K562 (cell line): ENCODE data around the gene CENPT. TPM values are rescaled to one million over a fixed set of nuclear protein-coding genes. Genes with fewer than 3 reads are reported as not detected.

Experiments used
- CREB1 ChIP-seq, 2 experiments: sonication (generic) in 1 of 2; formaldehyde crosslinking in 1 of 2; IDR thresholded peaks; 2 replicates each; pipeline versions ENCODE4 v1.6.1 to v1.8.0; 2012 to 2022; ENCODE audit warnings: inconsistent platforms in 1 of 2, mild to moderate bottlenecking in 1 of 2, missing genetic modification reagents in 1 of 2, moderate library complexity in 1 of 2
- DDX20 ChIP-seq: fragments of 450-650 bp; IDR thresholded peaks from 2 replicates; pipeline ENCODE4 v1.6.1; 2016; ENCODE audit warnings: missing genetic modification characterization, low read depth, mild to moderate bottlenecking, missing compliant biosample characterization, moderate library complexity
- E2F3 ChIP-seq: fragments of 250-450 bp; sonication (Bioruptor Pico); IDR thresholded peaks from 2 replicates; pipeline ENCODE4 v1.4.0; 2020; ENCODE audit warnings: mild to moderate bottlenecking
- ELF2 ChIP-seq: fragments of 250-450 bp; sonication (Bioruptor Pico); IDR thresholded peaks from 2 replicates; pipeline ENCODE4 v1.5.0; 2021; ENCODE audit warnings: mild to moderate bottlenecking
- EZH2 ChIP-seq: IDR thresholded peaks from 2 replicates; pipeline ENCODE4 v1.6.1; 2012; ENCODE audit warnings: low read depth, mild to moderate bottlenecking, inconsistent platforms, low read length, borderline replicate concordance
- HNRNPL ChIP-seq: fragments of 200-400 bp; formaldehyde crosslinking; IDR thresholded peaks from 2 replicates; pipeline ENCODE4 v1.6.1; 2017; ENCODE audit warnings: low read depth, mild to moderate bottlenecking, low read length
- ILF3 ChIP-seq: fragments of 450-650 bp; IDR thresholded peaks from 2 replicates; pipeline ENCODE4 v1.6.1; 2018; ENCODE audit warnings: antibody characterized with exemption, mild to moderate bottlenecking, moderate library complexity, borderline replicate concordance
- KAT7 ChIP-seq: sonication (generic); formaldehyde crosslinking; IDR thresholded peaks from 2 replicates; pipeline ENCODE4 v1.8.0; 2022; ENCODE audit warnings: missing genetic modification reagents, mild to moderate bottlenecking, borderline replicate concordance
- L3MBTL2 ChIP-seq: fragments of 450-650 bp; IDR thresholded peaks from 2 replicates; pipeline ENCODE4 v1.6.1; 2016; ENCODE audit warnings: mild to moderate bottlenecking, moderate library complexity
- NONO ChIP-seq, 2 experiments: fragments of 200-400 bp in 1 of 2; fragments of 450-650 bp in 1 of 2; formaldehyde crosslinking in 1 of 2; IDR thresholded peaks; 2 replicates each; pipeline ENCODE4 v1.6.1; 2017; ENCODE audit warnings: low read depth in 2 of 2, mild to moderate bottlenecking in 2 of 2, moderate library complexity in 2 of 2, low read length in 1 of 2
- PHB ChIP-seq: fragments of 250-450 bp; sonication (Bioruptor Pico); IDR thresholded peaks from 2 replicates; pipeline ENCODE4 v1.5.0; 2021
- POLR2G ChIP-seq: fragments of 200-400 bp; formaldehyde crosslinking; IDR thresholded peaks from 2 replicates; pipeline ENCODE4 v1.6.1; 2017; ENCODE audit warnings: low read depth, mild to moderate bottlenecking, antibody characterized with exemption, low read length, moderate library complexity
- XRCC5 ChIP-seq: fragments of 200-400 bp; formaldehyde crosslinking; IDR thresholded peaks from 2 replicates; pipeline ENCODE4 v1.6.1; 2017; ENCODE audit warnings: low read depth, mild to moderate bottlenecking, low read length
- ZNF280A ChIP-seq: fragments of 450-650 bp; IDR thresholded peaks from 2 replicates; pipeline ENCODE4 v1.6.1; 2018; ENCODE audit warnings: mild to moderate bottlenecking, low read depth; ENCODE audit not compliant: partially characterized antibody
- ZNF347 ChIP-seq: fragments of 450-650 bp; formaldehyde crosslinking; IDR thresholded peaks from 2 replicates; pipeline ENCODE4 v1.4.0; 2020; ENCODE audit warnings: low read depth, mild to moderate bottlenecking, moderate library complexity
- polyA plus RNA-seq, 8 experiments: library from polyadenylated mRNA; depleted of rRNA in 4 of 8; stranded (reverse) in 5 of 8; unstranded in 3 of 8; fragments of >200 nt; fragmentation: Nextera tagmentation in 2 of 8; fragmentation: Illumina TruSeq in 1 of 8; extraction: Ambion mirVana in 2 of 8; extraction: Trizol in 1 of 8; gene quantifications; 2 replicates each; pipeline versions ENCODE4 v1.2.1 to v1.2.3, GENCODE V29; 2011 to 2014; ENCODE audit warnings: inconsistent platforms in 1 of 8, missing spikeins in 1 of 8
- total RNA-seq, 7 experiments: library from RNA; depleted of rRNA in 6 of 7; stranded (reverse); fragments of >200 nt in 6 of 7; fragmentation: Illumina TruSeq in 2 of 7; extraction: Trizol in 2 of 7; gene quantifications; 2 replicates each; pipeline versions ENCODE4 v1.2.1 to v1.2.3, GENCODE V29; 2011 to 2021; ENCODE audit warnings: low replicate concordance in 1 of 7
- TF ChIP-seq, protein P1 (sequence below): fragments of 150-350 bp; IDR thresholded peaks from 2 replicates; pipeline ENCODE4 v1.6.1; 2014; ENCODE audit warnings: low read depth, mild to moderate bottlenecking, low read length, borderline replicate concordance

CENPT gene
- total and polyA plus RNA-seq, 9 of the 15 experiments (the other 6 are each of a cell fraction or from before 2014, with no cell fraction given), result 3.6 to 94.2 (median 44.1) TPM

DNA sequence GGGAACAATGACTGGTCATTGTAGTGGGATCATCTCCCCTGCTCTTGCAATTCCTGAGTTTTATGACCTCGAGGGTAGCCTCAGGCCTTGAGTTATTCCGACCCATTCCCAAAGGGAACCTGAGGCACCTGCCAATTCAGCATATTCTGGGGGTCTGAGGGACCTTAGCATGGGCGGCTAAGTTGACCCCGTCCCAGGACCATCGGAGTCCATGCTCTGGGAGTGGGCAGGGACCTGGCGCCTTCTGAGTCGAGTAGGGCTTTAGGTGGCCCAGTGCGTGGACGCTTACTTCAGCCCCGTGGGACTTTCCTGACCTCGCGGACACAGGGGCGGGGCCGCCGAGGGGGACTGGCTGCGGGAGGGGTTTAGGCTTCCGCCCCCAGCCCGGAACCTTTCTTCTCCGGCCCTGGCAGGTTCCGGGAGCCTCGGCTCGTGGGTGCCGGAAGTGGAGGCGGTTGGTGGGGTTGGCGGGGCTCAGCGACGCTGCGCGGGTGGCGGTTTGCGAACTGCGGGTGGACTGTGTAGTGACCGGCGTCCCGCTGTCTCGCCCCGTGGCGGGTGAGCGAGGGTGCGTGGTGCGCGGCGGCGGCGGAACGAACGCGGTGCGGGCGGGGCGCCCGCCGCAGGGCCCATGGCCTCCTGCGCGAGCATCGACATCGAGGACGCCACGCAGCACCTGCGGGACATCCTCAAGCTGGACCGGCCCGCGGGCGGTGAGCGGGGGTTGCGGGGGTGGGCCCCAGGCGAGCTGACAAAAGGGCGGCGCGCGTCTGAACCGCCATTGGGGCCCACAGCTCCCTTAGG is 25.3 kb upstream of the CENPT start, which contains the start of gene EDC4 (continued):
- TF ChIP-seq, protein P1, sequence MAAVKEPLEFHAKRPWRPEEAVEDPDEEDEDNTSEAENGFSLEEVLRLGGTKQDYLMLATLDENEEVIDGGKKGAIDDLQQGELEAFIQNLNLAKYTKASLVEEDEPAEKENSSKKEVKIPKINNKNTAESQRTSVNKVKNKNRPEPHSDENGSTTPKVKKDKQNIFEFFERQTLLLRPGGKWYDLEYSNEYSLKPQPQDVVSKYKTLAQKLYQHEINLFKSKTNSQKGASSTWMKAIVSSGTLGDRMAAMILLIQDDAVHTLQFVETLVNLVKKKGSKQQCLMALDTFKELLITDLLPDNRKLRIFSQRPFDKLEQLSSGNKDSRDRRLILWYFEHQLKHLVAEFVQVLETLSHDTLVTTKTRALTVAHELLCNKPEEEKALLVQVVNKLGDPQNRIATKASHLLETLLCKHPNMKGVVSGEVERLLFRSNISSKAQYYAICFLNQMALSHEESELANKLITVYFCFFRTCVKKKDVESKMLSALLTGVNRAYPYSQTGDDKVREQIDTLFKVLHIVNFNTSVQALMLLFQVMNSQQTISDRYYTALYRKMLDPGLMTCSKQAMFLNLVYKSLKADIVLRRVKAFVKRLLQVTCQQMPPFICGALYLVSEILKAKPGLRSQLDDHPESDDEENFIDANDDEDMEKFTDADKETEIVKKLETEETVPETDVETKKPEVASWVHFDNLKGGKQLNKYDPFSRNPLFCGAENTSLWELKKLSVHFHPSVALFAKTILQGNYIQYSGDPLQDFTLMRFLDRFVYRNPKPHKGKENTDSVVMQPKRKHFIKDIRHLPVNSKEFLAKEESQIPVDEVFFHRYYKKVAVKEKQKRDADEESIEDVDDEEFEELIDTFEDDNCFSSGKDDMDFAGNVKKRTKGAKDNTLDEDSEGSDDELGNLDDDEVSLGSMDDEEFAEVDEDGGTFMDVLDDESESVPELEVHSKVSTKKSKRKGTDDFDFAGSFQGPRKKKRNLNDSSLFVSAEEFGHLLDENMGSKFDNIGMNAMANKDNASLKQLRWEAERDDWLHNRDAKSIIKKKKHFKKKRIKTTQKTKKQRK, result no peak
- TF ChIP-seq EZH2 (no peak), DDX20 (tag) (no peak), ELF2 (CRISPR knock-in tag) (peak; percentile 77; the same call in 1 of the 2 replicates), NONO (IDR thresholded peaks at IDR 0.05; ENCODE audit: low read depth in 2 of 2, low read length in 1 of 2) (no peak; a peak in 1 of 4 replicates), XRCC5 (peak; percentile 98), HNRNPL (no peak), E2F3 (CRISPR knock-in tag) (peak; percentile 77; the same call in 1 of the 2 replicates), ZNF280A (no peak), L3MBTL2 (peak; percentile 80), KAT7 (CRISPR knock-in tag) (peak; percentile 96), ILF3 (peak; percentile 52; the same call in 1 of the 2 replicates), POLR2G (peak; percentile 96), CREB1 (IDR thresholded peaks at IDR 0.05) (no peak), CREB1 (CRISPR knock-in tag; IDR thresholded peaks at IDR 0.05) (peak; percentile 62; the same call in 1 of the 2 replicates), PHB (CRISPR knock-in tag) (no peak), ZNF347 (CRISPR knock-in tag) (no peak)
